GM19023 (cell line): ENCODE data around the gene NUP153.
"Not testable (repeated sequence)": the region's sequence is repeated elsewhere in the genome, so short reads cannot be mapped to it uniquely, and the experiment has no call there.

Experiments
- ATAC-seq: cut with Tn5 transposase; IDR thresholded peaks from one replicate; pipeline ENCODE4 v1.9.1; 2021; ENCODE audit warnings: mild to moderate bottlenecking, moderate library complexity; ENCODE audit not compliant: unreplicated experiment

Gene NUP153

DNA sequence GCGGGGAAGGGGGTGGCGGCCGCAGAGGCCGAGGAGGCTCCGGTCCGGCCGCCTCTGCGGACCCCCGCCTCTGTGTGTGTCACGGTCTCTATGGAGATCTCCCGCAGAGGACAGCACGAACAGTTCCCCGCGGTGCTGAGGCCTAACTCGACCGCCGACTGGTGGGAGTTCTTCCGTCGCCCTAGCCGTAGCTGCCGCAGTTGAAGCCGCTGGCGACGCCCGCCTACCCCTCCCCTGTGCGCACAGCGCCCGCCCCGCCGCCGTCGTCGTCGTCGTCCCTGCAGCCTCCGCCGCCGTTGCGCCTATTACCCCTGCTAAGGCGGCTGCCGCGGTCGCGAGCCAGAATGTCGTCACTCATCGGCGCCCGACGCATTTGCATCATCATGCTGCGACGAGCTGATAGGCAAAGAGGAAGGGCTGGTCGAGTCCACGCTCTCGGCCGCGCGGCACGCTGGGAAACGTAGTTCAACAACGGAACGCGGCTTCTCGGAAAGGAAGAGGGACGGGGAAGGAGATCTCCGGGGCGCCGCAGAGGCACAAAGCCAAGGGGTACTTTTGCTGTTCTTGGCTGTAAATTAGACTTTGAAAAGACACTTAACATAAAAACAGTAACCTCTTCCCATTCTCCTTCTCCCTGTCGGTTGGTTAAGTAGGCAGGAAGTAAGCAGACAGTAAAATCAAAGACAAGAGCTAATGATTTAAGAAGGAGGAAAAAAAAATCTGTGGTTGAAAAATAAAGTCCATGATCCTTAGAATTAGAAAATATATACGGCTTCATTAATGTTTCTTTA lies at the start of gene NUP153:
TSS of gene NUP153 (minus strand) at position 346 of the 791 bp plus-strand sequence. CDS start 538 bp downstream, outside the sequence.
- peak; percentile 62 for ATAC-seq

DNA sequence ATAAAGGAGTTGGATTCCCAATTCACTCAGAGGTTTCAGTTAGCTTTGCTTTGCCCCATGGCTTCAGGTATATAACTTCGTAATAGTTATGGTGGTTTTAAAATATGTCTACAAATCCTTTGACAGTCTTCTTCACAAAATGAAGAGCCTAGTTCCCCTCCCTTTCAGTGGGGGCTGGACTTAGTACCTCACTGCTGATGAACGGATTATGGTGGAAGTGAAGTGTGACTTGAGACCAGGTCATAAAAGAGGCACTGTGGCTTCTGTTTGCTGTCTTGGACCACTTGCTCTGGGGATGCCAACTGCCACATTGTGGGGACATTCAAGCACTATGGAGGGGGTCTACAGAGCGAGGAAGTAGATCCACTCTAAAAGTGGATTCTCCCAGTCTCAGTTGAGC lies 47.5 kb upstream of the NUP153 start:
- no peak for ATAC-seq

DNA sequence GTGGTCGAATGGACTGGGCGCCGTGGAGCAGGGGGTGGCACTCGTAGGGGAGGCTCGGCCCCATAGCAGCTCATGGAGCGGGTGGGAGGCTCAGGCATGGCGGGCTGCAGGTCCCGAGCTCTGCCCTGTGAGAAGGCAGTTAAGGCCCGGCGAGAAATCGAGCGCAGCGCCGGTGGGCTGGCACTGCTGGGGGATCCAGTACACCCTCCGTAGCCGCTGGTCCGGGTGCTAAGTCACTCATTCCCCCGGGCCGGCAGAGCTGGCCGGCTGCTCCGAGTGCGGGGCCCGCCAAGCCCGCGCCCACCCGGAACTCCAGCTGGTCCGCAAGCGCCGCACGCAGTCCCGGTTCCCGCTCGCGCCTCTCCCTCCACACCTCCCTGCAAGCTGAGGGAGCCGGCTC lies 38.6 kb upstream of the NUP153 start:
- ATAC-seq, result not testable (repeated sequence)

DNA sequence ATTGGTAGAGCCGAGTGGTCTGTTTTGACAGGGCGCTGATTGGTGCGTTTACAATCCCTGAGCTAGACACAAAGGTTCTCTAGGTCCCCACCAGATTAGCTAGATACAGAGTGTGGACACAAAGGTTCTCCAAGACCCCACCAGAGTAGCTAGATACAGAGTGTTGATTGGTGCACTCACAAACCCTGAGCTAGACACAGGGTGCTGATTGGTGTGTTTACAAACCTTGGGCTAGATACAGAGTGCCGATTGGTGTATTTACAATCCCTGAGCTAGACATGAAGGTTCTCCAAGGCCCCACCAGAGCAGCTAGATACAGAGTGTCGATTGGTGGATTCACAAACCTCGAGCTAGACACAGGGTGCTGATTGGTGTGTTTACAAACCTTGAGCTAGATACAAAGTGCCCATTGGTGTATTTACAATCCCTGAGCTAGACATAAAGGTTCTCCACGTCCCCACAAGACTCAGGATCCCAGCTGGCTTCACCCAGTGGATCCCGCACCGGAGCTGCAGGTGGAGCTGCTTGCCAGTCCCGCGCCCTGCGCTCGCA lies 38.1 kb upstream of the NUP153 start:
- not testable (repeated sequence) for ATAC-seq

DNA sequence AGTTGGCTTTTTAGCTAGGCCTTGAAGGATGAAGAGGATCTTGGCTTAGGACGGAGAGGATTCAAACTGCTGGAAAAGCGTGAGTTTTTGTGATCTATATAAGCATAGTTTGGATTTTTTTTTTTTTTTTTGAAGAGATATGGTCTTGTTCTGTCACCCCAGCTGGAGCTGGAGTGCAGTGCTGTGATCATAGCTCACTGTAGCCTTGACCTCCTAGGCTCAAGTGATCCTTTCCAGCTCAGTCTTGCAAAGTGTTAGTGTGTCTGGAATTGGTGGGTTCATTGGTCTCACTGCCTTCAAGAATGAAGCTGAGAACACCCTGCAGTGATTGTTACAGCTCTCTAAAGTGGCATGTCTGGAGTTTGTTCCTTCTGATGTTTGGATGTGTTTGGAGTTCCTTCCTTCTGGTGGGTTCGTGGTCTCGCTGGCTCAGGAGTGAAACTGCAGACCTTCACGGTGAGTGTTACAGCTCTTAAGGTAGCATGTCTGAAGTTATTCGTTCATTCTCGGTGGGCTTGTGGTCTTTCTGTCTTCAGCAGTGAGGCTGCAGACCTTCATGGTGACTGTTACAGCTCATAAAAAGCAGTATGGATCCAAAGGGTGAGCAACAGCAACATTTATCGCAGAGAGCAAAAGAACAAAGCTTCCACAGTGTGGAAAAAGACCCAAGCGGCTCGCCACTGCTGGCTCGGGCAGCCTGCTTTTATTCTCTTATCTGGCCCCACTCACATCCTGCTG lies 37.5 kb upstream of the NUP153 start:
- ATAC-seq, result no peak

DNA sequence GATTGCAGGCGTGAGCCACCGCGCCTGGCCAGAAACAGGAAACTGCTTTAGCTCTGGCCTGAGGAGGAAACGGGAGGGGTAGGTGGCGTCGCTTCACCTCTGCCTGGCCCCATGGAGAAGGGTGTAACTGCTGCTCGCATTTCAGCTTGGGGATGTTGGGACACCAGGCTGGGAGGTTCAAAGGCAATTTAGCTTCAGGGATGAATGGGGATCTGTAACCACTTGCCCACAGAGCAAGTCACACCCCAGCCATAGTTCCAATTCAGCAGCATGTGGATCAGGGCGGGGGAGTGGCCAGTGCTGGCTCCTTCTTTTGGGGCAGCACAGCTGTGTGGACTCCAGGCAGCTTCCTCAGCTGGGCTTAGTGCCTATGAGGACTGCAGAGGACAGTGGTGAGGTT lies 34.8 kb upstream of the NUP153 start:
- no peak for ATAC-seq

DNA sequence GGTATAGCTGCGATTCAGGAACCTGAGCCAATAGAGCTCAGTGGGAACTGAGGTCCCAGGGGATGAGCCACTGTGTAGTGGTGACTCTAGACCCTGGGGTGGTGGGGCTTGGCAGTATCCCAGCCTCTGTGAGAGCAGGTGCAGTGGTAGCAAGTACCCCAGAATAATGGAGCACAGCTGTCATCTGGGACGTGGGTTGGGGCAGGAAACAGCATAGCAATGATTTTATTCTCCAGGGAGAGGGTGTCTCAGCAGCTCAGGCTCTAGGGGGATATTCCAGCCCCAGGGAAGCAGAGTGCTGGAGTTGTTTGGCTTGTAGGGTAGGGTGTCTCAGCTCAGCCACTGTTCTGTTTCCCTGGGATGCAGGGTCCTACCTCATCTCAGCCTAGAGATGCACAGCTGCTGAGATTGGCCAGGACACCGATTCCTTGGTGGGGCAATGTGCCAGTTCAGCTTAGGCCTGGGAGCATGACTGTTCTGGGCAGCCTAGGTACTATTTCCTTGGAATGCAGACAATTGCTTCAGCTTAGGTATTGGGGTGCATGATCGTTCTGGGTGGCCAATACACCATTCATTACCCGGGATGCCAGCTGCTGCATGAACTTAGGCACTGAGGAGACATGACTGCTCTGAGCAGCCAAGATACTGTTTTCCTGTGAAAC lies 34.0 kb upstream of the NUP153 start:
- ATAC-seq, result no peak

DNA sequence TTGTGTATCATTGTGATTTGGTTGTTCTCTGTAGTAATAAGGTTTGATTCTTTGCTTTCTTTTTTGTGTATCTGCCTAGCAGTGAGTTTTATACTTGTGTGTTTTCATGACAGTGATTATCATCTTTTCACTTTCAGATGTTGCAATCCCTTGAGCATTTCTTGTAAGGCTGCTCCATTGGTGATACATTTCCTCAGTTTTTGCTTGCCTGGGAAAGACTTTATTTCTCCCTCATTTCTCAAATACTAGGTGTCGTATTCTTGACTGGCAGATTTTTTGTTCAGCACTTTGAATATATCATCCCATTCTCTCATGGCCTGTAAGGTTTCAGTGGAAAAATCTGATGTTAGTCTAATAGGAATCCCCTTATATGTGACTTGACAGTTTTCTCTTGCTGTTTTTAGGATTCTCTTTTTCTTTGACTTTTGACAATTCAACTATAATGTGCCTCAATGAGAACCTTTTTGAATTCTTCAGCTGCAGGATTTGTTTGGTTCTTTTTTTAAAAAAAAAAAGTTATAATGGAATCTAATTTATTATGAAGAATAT lies 31.1 kb upstream of the NUP153 start:
- ATAC-seq, result no peak

DNA sequence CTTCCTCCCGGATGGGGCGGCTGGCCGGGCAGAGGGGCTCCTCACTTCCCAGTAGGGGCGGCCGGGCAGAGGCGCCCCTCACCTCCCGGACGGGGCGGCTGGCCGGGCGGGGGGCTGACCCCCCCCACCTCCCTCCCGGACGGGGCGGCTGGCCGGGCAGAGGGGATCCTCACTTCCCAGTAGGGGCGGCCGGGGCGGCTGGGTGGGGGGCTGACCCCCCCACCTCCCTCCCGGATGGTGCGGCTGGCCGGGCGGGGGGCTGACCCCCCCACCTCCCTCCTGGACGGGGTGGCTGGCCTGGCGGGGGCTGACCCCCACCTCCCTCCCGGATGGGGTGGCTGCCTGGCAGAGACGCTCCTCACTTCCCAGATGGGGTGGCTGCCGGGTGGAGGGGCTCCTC lies 28.6 kb upstream of the NUP153 start:
- not testable (repeated sequence) for ATAC-seq

DNA sequence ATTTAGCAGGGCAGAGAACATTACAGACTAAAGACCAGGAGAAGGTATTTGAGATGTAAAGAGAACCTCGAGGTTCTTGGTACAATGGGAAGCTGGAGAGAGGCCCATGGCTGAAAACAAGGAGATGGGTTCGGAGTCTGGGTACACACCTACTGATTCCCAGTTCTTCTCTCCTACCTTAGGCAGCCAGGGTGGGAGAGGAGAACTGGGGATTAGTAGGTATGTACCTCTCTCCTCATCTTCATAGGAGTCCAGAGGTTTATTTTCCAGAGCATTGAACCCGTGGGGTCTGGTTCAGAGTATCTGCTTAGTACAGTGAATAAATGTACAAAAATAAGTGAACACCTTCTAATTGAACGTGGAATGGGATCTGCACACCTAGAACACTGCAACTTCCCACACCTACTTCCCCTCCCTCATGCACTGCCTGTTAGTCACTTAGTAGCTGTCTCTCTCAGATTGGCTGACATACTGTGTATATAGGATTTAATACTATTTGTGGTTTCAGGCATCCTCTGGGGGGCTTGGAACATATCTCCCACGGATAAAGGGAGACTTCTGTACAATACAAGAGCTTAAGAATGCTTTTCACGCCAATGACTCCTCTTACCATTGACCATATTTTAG lies 23.5 kb upstream of the NUP153 start:
- ATAC-seq, result no peak

DNA sequence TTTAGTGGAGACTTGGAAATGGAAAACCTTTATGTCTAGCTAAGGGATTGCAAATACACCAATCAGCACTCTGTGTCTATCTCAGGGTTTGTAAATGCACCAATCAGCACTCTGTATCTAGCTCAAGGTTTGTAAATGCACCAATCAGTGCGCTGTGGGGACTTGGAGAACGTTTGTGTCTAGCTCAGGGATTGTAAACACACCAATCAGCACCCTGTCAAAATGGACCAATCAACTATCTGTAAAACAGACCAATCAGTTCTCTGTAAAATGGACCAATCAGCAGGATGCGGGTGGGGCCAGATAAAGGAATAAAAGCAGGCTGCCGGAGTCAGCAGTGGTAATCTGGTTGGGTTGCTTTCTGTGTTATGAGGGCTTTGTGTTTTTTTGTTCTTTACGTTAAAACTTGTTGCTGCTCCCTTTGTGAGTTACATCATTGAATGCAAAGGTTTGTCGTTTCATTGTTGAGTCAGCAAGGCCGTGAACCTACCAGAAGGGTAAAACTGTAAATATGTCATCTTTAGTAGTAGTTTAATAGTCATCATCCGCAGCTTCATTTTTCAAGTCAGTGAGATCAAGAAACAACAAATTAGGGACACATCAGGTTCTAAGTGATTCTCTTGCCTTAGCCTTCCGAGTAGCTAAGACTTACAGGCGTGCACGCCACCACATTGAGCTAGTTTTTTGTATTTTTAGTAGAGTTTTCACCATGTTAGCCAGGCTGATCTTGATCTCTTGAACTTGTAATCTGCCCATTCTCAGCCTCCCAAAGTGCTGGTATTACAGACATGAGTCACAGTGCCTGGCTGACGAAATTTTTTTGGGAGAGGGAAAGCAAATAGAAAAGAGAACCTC lies 22.7 kb upstream of the NUP153 start:
- ATAC-seq, result no peak

DNA sequence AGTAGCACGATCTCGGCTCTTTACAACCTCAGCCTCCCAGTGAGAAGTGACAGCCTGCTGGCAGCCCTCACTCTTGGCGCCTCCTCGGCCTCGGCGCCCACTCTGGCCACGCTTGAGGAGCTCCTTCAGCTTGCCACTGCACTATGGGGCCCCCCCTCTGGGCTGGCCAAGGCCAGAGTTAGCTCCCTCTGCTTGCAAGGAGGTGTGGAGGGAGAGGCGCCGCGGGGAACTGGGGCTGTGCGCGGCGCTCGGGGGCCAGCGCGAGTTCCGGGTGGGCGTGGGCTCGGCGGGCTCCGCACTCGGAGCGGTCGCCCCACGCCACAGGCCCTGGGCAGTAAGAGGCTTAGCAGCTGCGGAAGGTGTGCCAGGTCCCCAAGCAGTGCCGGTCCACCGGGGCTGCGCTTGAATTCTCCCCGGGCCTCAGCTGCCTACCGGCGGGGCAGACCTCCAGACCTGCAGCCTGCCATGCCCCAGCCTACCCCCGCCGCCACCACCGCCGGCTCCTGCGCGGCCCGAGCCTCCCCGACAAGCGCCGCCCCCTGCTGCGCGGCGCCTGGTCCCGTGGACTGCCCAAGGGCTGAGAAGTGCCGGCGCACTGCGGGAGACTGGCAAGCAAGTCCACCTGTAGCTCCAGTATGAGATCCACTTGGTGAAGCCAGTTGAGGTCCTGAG lies 22.0 kb upstream of the NUP153 start:
- ATAC-seq, result no peak

DNA sequence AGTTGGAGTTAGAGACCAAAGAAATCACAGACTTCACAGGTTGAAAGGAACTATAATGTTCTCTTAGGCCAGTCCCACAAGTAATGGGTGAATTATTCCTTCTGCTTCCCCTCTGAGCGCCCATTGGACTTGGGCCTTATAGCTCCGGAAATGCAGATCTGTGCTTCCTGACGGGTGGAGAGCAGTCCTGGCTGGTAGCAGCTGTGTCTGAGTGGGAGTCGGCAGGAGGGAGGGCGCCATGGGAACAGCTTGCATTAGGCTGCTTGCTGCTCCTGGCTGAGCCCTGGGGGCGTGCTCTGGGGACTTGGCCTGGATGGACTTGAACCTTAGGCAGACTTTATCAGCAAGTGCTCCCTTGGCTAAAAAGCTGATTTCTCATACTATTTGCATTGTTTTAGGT lies 18.4 kb upstream of the NUP153 start:
- ATAC-seq, result no peak

DNA sequence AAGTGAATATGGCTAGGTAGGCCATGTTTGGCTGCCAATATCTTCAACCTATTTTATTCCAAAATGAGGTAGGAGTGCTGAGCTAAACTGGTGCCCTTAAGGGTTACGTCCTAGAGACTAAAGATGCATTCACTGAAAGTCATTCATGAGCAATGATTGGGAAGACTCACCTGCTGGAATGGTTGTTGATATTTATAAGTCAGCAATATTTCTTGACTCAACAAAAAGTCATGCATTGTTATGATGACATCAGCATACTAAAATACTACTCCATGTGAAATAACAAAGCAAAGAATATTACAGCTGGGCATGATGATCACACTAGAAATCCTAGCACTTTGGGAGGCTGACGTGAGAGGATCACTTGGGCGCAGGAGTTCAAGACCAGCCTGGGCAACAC lies 17.6 kb upstream of the NUP153 start:
- no peak for ATAC-seq

DNA sequence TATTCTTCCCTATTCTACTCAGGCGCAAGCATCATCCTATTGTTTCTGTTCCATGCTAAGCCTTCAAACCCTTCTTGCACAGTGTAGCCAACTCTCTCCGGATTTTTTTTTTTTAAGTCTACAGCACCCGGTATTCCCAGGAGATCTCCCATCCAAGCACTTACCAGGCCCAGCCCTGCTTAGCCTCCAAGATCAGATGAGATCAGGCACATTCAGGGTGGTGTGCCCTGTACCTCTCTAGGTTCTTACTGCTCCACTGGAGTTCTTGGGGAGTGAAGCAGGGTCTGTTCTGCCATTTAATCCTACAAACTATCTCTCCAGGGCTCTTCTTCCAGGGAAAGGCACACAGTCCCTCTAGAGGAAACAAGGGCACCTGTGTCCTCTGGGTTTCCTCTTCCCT lies 14.9 kb upstream of the NUP153 start:
- no peak for ATAC-seq

DNA sequence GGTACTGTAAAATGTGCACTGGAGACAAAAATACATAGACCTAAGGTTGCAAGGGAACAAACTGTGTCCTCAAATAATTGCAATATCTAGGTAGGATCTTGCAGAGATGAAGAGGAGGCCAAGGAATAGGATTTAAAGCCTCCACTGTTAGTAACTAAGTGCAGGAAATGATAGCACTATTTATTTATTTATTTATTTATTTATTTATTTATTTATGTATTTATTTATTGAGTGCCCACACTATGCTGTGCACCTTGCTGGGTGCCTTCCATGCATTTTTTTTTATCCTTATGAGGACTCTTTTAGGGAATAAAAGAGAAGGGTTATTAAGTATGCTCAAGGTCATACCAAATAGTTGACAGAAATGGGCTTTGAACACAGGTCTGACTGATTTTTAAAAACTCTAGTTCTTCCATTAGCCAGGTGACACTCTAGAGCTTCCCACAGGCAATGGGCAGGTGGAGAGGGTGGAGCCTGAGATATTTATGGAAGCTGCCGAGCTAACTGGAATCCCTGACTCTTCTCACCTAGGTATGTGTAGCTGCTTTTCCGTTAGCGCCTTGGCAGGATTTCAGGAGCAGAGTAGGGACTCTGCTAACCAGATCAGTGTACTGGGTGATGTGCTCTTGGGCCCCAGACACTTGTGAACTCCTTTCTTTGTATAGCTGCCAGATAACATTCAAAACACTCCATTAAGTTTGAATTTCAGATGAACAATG lies 12.8 kb upstream of the NUP153 start:
- ATAC-seq, result no peak

DNA sequence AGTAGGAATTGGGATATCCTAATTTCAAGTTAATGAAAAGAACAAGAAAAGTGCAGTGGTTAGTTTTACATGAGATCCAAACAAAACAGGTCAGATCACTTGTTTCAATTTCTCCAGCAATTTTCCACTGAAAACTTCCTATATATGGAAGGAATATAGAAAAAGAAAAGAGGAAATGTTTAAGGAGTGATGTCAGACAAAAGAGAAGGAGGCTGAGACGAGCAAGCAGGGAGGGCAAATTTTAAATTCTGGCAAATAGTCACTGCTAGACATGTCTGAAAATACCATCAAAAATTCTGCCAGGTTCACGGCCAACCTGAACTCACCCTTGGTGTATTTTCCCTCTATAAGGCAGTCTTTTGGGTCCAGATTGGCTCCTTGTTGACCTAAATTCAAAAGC lies 9.5 kb upstream of the NUP153 start:
- ATAC-seq, result no peak
